ENCODE measurements around the gene WNT9B. TPM values are rescaled to one million over a fixed set of nuclear protein-coding genes. Genes with fewer than 3 reads are reported as not detected.
A peak's percentile ranks its signal among the peaks of the same experiment; 100 is the strongest.

The WNT9B gene
- total and polyA plus RNA-seq, 2 of the 13 experiments (the other 11 are each of a cell fraction or from before 2014, with no cell fraction given): not detected

- TF ChIP-seq ZNF407 (CRISPR knock-in tag; IDR thresholded peaks at IDR 0.05; ENCODE audit: not compliant biosample characterization) (no peak), ZNF343 (CRISPR knock-in tag; IDR thresholded peaks at IDR 0.05) (0 out of 2 replicates have a peak, but pooled peaks have one; percentile 9), HOXA9 (CRISPR knock-in tag; IDR thresholded peaks at IDR 0.05; ENCODE audit: borderline replicate concordance) (peak; percentile 48; the same call in 1 of the 2 replicates), ZC3H13 (CRISPR knock-in tag; IDR thresholded peaks at IDR 0.05) (0 out of 2 replicates have a peak, but pooled peaks have one; percentile 74), HCFC1 (IDR thresholded peaks at IDR 0.05; ENCODE audit: low read depth, low read length) (no peak), ZSCAN12 (CRISPR knock-in tag; IDR thresholded peaks at IDR 0.05) (peak; percentile 57; the same call in 1 of the 2 replicates), ZNF780A (CRISPR knock-in tag; IDR thresholded peaks at IDR 0.05) (0 out of 2 replicates have a peak, but pooled peaks have one; percentile 72), HNRNPK (IDR thresholded peaks at IDR 0.05; ENCODE audit: low read depth, low read length, poor library complexity, severe bottlenecking) (peak; percentile 3), REL (CRISPR knock-in tag; conservative IDR thresholded peaks at IDR 0.05) (peak; percentile 35; the same call in 1 of the 2 replicates), ATF4 (CRISPR knock-in tag; IDR thresholded peaks at IDR 0.05) (peak in 1 of 2 experiments; percentile 28; a peak in 1 of 4 replicates)
- TF ChIP-seq, protein P1, sequence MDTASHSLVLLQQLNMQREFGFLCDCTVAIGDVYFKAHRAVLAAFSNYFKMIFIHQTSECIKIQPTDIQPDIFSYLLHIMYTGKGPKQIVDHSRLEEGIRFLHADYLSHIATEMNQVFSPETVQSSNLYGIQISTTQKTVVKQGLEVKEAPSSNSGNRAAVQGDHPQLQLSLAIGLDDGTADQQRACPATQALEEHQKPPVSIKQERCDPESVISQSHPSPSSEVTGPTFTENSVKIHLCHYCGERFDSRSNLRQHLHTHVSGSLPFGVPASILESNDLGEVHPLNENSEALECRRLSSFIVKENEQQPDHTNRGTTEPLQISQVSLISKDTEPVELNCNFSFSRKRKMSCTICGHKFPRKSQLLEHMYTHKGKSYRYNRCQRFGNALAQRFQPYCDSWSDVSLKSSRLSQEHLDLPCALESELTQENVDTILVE (CRISPR knock-in tag; IDR thresholded peaks at IDR 0.05): no peak
Measured at GRCh38 chr17:46922487-46922803, 71.1 kb downstream of the WNT9B start (continued).
